Renal cortical epithelial cell (primary cell): ENCODE measurements around the gene SMIM3. TPM values are rescaled to one million over a fixed set of nuclear protein-coding genes. Genes with fewer than 3 reads are reported as not detected.

Experiments used
- DNase-seq: peaks from one replicate; pipeline ENCODE4 v3.0.0-alpha.2; 2011; ENCODE audit warnings: low read depth
- total RNA-seq: library from RNA; depleted of rRNA; stranded (reverse); fragments of >200 nt; gene quantifications from 2 replicates; pipeline ENCODE4 v1.2.3, GENCODE V29; 2014

The SMIM3 gene
- total RNA-seq, 1 donor from 2014 or later = 32.4 TPM

DNA sequence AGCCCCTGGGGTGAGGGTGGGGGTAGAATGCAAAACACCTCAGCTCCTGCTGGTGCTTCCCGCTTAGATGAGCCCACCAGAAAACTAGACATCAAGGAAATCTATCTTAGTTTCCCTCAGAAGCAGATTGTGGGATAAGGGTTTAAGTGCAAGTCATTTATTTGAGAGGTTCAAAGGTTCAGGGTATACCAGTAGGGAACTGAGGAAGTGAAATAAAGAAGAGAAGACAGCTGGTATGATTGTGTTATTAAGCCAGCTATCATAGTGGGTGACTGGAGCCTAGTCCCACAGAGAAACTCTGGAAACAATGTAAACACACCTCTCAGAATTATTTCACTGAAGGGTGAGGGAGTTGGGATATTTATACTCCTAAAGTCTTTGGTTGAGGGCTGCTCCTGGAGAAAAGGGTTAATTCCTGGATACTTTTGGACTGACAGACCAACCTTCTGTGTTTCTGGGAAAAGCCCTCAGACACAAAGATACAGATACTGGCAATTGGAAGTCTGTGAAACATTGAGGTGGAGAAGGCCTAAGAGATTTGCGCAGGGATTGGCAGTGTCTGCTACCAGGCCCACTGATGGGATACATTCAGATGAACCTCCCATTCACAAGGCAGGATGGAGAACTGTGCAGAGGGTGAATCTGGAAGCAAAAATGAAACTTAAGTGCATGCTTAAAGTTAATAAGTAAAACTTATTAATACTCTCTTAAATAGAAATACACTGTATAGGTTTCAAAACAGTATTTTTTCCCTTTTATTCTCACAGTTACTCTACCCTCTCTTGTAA, 13.4 kb upstream of the SMIM3 start:
- DNase-seq = no peak

DNA sequence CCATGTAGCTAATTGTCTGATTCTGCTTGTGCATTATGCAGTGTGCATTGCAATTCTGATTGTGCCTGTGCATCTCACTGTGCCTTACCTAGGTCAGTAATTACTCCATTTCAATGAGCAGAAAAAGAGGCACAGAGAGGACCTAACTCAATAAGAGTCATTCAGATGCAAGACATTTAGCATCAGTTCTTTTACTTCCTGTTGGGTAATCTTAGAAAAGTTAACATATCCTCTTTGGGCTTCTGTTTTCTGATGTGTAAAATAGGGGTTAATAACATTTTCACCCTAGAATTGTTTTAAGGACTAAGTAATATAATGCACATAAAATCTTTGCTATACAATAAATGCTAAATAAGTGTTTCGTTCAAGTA, 12.8 kb upstream of the SMIM3 start:
- DNase-seq = no peak

DNA sequence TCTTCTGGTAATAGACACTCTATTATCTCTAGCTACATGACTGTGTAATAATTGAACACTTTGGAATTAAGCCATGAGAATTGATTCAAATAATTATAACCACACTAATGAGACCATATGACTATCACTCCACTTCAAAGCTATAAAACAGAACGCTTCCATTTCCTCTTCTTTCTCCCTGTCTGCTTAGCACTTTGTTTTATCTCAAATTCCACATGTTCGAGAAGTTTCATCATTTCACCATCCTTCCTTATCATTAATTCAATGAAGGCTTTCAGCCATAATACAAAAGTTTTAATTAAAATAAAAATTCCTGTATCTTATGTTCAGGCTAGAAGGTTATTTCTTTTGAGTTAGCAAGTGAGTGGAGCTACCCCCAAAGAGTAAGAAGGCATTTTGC, 12.3 kb upstream of the SMIM3 start:
- no peak for DNase-seq

DNA sequence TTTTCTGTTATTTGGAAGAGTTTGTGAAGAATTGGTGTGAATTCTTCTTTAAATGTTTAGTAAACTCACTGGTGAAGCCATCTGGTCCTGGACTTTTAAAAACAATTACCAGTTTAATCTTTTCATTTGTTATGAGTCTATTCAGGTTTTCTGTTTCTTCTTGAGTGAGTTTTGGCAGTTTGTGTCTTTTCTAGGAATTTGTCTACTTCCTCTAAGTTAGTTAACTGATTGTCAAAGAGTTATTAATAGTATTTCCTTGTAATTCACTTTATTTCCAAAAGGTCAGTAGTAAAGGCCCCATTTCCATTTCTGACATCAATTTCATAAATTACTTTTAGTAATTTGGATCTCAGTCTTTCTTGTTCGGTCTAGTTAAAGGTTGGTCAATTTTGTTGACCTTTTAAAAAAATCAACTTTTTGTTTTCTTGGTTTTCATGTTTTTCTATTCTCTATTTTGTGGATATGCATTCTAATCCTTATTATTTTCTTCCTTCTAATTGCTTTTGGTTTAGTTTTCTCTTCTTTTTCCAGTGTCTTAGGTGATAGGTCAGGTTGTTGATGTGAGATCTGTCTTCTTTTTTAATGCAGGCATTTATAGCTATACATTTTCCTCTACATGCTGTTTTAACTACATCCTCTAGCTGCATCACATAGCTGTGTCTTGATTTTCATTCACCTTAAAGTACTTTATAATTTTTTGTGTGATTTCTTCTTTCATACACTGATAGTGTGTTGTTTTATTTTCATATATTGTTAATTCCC, 7.3 kb upstream of the SMIM3 start:
- DNase-seq = no peak

DNA sequence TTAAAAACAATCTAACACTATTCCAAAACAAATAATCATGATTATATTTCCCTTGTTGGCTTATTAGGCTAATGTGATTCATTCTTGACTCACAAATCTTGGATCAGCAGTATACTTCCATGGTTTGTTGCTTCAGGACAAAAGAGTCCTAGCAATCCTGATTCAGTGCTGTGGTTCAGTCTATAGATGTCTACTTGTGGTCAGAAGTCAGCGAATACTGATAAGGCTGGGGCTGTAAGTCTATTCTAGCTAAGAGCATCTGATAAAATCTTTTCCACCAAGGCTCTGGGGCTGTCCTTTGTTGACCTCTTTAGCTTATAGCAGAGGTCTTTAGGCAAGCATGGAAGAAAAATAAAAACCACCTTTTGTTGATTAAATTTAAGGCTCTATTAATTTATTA, 4.4 kb upstream of the SMIM3 start:
- peak; percentile 95 for DNase-seq

GRCh38 chr5:150777685-150778084, 872 bp upstream of the SMIM3 start:
- DNase-seq = no peak

DNA sequence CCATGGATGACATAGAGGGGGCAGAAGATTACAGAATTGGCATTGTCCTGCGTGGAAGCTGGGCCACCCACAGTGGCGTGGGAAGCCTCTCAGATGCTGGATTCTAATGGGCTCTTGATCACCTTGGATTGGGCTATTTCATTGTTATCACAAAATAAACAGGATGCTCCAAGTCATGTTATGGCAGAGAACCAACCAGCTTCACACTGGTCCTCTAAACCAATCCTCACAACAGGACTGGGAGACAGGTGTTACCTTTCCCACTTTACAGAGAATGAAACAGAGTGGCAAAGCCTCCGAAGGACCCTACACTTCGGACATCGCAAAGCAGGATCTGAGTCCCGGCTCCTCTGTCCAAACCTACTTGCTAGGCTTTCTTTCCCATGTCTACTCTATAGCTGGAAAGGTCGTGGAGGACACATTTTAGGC, 455 bp upstream of the SMIM3 start:
- no peak for DNase-seq

GRCh38 chr5:150779397-150780186, 1.0 kb downstream of the SMIM3 start:
- no peak for DNase-seq

- DNase-seq = peak; percentile 92
Measured at GRCh38 chr5:150780187-150780692, 1.7 kb downstream of the SMIM3 start.

DNA sequence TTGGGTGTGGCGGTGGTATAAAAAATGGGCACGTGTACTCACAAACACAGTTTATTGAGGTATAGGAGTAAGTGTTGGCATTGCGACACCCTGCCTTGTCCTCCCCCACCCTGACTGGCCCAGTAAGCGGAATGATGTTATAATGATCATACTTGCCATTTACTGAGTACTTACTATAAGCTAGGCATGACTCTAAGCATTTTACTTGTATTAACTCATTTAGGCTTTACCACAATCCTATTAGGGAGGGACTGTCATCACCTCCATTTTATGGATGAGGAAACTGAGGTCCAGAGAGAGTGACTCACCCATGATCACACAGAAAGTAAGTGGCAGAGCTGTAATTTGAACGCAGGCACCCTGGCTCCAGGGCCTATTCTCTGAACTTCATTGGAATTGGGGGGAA, 2.3 kb downstream of the SMIM3 start:
- DNase-seq = peak; percentile 57

GRCh38 chr5:150781706-150782614, 3.4 kb downstream of the SMIM3 start:
- DNase-seq = no peak

- DNase-seq = no peak
Measured at GRCh38 chr5:150782850-150783249, 4.3 kb downstream of the SMIM3 start.

GRCh38 chr5:150783422-150783928, 4.9 kb downstream of the SMIM3 start:
- DNase-seq = peak; percentile 90

DNA sequence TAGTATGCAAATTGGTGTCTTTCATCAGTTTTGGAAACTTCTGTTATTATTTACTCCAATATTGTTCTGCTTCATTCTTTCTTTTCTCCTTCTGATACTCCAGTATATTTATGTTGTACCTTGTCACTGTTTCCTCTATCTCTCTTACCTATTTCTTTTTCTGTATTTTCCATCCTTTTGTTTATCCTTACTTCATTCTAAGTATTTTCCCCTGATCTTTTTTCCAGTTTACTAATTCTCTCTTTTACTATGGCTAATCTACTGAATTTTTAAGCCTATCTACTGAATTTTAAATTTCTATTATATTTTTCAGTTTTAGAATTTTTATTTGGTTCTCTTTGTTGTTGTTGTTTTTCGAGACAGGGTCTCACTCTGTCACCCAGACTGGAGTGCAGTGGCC, 7.4 kb downstream of the SMIM3 start:
- no peak for DNase-seq

GRCh38 chr5:150786876-150787275, 8.3 kb downstream of the SMIM3 start:
- no peak for DNase-seq

DNA sequence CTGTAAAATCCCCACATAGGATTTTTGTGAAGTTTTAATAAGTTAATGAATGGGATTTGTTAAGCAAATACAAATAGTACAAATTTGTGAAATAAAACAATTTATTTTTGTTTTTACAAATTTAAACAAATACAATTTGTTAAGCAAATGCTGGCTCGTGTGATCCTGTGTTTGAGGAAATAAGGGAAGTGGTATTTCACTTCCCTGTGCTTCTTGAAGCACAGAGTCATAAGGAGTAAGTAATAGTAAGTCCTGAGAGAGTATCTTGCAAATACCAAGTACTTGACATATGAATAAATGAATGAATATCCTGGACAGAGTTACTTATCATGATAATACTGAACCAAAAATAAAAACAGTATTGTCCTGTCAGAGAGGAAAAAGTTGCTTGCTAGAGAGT, 9.1 kb downstream of the SMIM3 start:
- DNase-seq = no peak

DNA sequence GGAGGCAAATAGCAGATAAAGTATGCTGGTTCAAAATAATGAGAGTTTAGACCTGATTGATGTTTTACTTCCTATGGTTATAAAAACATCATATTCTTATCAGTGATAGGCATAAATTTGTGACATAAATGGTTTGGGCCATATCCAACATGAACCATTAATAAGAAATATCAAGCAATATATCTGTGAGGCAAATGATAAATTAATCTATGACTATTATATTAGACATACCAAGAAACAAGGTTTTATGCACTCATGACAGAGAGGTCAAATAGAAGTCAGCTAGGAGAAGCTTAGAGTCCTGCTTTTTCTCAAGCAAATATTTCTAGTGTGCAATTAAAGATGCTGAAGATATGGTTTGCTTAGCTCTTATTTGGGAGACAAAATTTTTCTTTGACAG, 10.4 kb downstream of the SMIM3 start:
- DNase-seq = no peak

DNA sequence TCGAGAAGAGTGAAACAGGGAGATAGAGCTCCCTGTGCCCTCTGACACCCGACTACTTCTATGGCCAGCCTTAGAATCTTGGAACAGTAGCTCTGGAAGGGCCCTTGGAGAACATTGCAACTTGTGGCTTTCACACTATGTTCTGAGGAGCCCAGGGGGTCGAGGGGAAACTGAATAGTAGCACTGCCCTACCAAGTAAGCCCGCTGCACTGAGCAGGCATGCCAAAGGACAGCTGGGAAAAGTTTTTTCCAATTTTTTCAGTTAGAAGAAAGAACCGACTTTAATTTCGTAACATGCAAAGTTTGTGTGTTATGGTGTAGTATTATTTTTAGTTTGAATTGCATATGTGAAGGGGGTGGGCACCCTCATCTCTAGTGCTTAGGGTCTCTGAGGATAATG, 10.9 kb downstream of the SMIM3 start:
- no peak for DNase-seq

DNA sequence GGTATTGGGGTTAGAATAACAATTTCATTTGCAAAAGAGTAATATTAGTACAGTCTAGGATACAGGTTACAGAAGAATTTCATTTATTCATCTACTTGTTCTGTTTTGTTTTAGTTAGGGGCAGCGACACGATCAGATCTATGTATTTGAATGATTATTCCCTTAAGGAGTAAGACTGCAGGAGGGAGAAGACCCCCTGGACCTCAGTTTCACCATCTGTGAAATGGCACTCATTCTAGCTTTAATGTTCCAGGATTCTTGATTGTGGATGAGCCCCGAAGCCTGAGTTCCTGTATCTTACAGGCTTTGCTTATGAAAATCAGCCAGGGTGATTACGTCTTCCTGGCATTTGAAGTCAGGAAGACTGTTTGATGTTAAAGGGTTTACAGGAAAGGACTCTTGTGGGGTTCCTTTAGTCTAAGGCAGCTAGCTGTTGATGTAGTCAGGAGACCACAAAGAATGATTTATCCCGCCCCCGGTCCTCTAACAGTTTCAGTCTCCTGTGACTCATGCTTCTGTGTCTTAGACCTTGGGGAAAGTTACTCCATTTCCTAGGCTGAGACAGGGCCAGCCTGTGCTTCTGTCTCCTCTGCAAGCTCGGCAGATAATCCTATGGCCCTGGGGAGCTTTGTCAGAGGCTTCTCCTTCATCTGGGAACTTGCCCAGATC, 11.5 kb downstream of the SMIM3 start:
- peak; percentile 100 for DNase-seq

DNA sequence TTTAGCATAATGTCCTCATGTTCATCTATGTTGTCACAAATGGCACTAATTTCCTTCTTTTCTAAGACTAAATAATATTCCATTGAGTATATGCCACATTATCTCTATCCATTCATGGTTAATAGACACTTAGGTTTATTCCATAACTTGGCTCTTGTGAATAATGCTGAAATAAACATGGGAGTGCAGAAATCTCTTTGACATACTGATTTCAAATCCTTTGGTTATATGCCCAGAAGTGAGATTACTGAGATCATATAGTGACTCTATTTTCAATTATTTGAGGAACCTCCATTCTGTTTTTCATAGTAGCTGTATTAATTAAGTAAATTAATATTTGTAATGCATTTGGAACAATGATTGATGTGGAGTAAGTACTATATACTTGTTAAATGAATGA, 13.0 kb downstream of the SMIM3 start:
- no peak for DNase-seq
